ENCODE results near the gene WDFY4.

DNA sequence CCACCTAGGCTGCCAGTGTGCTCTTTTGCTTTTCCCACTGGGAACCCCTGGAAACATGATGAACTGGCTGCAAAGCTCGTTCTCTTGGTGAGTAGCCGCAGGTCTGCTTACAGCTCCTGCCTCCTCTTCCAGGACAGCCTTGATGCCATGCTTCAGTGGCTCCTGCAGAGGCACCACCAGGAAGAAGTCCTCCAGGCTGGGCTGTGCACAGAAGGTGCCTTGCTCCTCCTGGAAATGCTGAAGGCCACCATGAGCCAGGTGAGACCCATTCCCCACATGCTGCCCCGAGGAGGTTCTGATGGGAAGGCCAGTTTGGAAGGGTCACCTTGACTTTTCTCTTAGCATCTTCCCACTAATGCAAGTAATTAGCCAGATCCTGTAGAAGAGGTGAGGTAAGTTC lies 129.2 kb downstream of the WDFY4 start:
- TF ChIP-seq, protein P1, sequence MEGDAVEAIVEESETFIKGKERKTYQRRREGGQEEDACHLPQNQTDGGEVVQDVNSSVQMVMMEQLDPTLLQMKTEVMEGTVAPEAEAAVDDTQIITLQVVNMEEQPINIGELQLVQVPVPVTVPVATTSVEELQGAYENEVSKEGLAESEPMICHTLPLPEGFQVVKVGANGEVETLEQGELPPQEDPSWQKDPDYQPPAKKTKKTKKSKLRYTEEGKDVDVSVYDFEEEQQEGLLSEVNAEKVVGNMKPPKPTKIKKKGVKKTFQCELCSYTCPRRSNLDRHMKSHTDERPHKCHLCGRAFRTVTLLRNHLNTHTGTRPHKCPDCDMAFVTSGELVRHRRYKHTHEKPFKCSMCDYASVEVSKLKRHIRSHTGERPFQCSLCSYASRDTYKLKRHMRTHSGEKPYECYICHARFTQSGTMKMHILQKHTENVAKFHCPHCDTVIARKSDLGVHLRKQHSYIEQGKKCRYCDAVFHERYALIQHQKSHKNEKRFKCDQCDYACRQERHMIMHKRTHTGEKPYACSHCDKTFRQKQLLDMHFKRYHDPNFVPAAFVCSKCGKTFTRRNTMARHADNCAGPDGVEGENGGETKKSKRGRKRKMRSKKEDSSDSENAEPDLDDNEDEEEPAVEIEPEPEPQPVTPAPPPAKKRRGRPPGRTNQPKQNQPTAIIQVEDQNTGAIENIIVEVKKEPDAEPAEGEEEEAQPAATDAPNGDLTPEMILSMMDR (conservative IDR thresholded peaks at IDR 0.05 in 1 of 2, IDR thresholded peaks at IDR 0.05 in 1 of 2; ENCODE audit: extremely low read depth in 1 of 2, insufficient read depth in 1 of 2, low read depth in 1 of 2, low read length in 2 of 2) = no peak
- no peak for TF ChIP-seq EZH2 (IDR thresholded peaks at IDR 0.05; ENCODE audit: borderline replicate concordance, low read length)

All from mammary epithelial cell (primary cell).